ENCODE results near the gene APOD. TPM values are rescaled to one million over a fixed set of nuclear protein-coding genes. Genes with fewer than 3 reads are reported as not detected.
A peak's percentile ranks its signal among the peaks of the same experiment; 100 is the strongest.

APOD gene
- polyA plus RNA-seq, 5 donors: 3.5 to 6.5 (median 5.8) TPM

GRCh38 chr3:195555110-195555509 is 28.6 kb downstream of the APOD start:
- DNase-seq: no peak

GRCh38 chr3:195554458-195554857 is 29.3 kb downstream of the APOD start:
- DNase-seq: no peak

GRCh38 chr3:195553268-195553667 is 30.5 kb downstream of the APOD start:
- DNase-seq: no peak

GRCh38 chr3:195551381-195551978 is 32.3 kb downstream of the APOD start:
- no peak for DNase-seq

GRCh38 chr3:195550723-195551122 is 33.0 kb downstream of the APOD start:
- DNase-seq: peak in 1 of 2 donors; percentile 39

- no peak for DNase-seq
Observed at GRCh38 chr3:195549931-195550519, 33.7 kb downstream of the APOD start.

- no peak for DNase-seq
Observed at GRCh38 chr3:195548987-195549386, 34.8 kb downstream of the APOD start.

- no peak for DNase-seq
Observed at GRCh38 chr3:195548501-195548900, 35.2 kb downstream of the APOD start.

GRCh38 chr3:195548006-195548405 is 35.7 kb downstream of the APOD start:
- DNase-seq: no peak

- no peak for DNase-seq
Observed at GRCh38 chr3:195546130-195546560, 37.6 kb downstream of the APOD start.

- DNase-seq: no peak
Observed at GRCh38 chr3:195544634-195545033, 39.1 kb downstream of the APOD start.

GRCh38 chr3:195544230-195544536 is 39.6 kb downstream of the APOD start:
- DNase-seq: no peak

- DNase-seq: no peak
Observed at GRCh38 chr3:195543500-195544229, 40.1 kb downstream of the APOD start.

GRCh38 chr3:195542698-195543499 is 40.8 kb downstream of the APOD start, which contains the start of gene PPP1R2:
TSS of gene PPP1R2 (minus strand) at chr3:195543325. CDS start at chr3:195543025, 300 bp downstream.
- DNase-seq: peak; percentile 94 to 96

GRCh38 chr3:195542316-195542697 is 41.4 kb downstream of the APOD start:
- peak in 1 of 2 donors; percentile 30 for DNase-seq

- DNase-seq: no peak
Observed at GRCh38 chr3:195540511-195540910, 43.2 kb downstream of the APOD start.

- DNase-seq: no peak
Observed at GRCh38 chr3:195540027-195540426, 43.7 kb downstream of the APOD start.

- DNase-seq: no peak
Observed at GRCh38 chr3:195539479-195539878, 44.3 kb downstream of the APOD start.

GRCh38 chr3:195537995-195538394 is 45.7 kb downstream of the APOD start:
- DNase-seq: no peak

- no peak for DNase-seq
Observed at GRCh38 chr3:195535293-195535692, 48.4 kb downstream of the APOD start.

GRCh38 chr3:195532834-195533233 is 50.9 kb downstream of the APOD start:
- DNase-seq: no peak

- no peak for DNase-seq
Observed at GRCh38 chr3:195532345-195532744, 51.4 kb downstream of the APOD start.

Data from right lung (tissue), 5 donors.